CD8-positive, alpha-beta memory T cell (primary cell): ENCODE data around the gene PBX4. TPM values are rescaled to one million over a fixed set of nuclear protein-coding genes. Genes with fewer than 3 reads are reported as not detected.

Source experiments
- CTCF ChIA-PET: fragments of 350-600 bp; sonication (Branson Sonifier 250); formaldehyde crosslinking; loops from one replicate; lab custom pipeline; 2021; ENCODE audit warnings: antibody characterized with exemption; lab: Charles Lee
- POLR2A ChIA-PET: fragments of 350-600 bp; sonication (Branson Sonifier 250); formaldehyde crosslinking; loops from one replicate; lab custom pipeline; 2021; ENCODE audit warnings: antibody characterized with exemption; lab: Charles Lee
- DNase-seq, 5 donors: peaks; one replicate each; pipeline versions ENCODE4 v3.0.0 to v3.0.0-alpha.2; 2020 to 2022; ENCODE audit warnings: mixed read lengths in 1 of 5
- H3K27ac ChIP-seq: one replicate; pipeline ENCODE4 v1.7.0; 2013; ENCODE audit warnings: low read depth, mild to moderate bottlenecking, low read length, moderate library complexity
- H3K27me3 ChIP-seq: 2 replicates; pipeline ENCODE4 v1.7.0; 2013; ENCODE audit warnings: low read length, mild to moderate bottlenecking; ENCODE audit not compliant: insufficient read depth, poor library complexity, severe bottlenecking
- H3K36me3 ChIP-seq: 2 replicates; pipeline ENCODE4 v1.7.0; 2013; ENCODE audit warnings: mild to moderate bottlenecking, low read length, moderate library complexity; ENCODE audit not compliant: insufficient read depth
- H3K4me1 ChIP-seq: 2 replicates; pipeline ENCODE4 v1.7.0; 2013; ENCODE audit warnings: mild to moderate bottlenecking, low read length, moderate library complexity; ENCODE audit not compliant: insufficient read depth
- H3K4me3 ChIP-seq: 2 replicates; pipeline ENCODE4 v1.7.0; 2013; ENCODE audit warnings: mild to moderate bottlenecking, low read length
- H3K9me3 ChIP-seq: 2 replicates; pipeline ENCODE4 v1.7.0; 2013; ENCODE audit warnings: mild to moderate bottlenecking, low read length
- H3K27ac Mint-ChIP-seq, 8 donors: one replicate each; pipeline ENCODE4 v1.8.0; 2020 to 2021; ENCODE audit warnings: mixed read lengths in 8 of 8, mild to moderate bottlenecking in 6 of 8, inconsistent platforms in 3 of 8, moderate library complexity in 3 of 8
- H3K27me3 Mint-ChIP-seq, 2 donors: one replicate each; pipeline ENCODE4 v1.8.0; 2020 to 2021; ENCODE audit warnings: mixed read lengths in 2 of 2, mild to moderate bottlenecking in 1 of 2, moderate library complexity in 1 of 2
- H3K36me3 Mint-ChIP-seq, 3 donors: one replicate each; pipeline ENCODE4 v1.8.0; 2020 to 2021; ENCODE audit warnings: mixed read lengths in 3 of 3, inconsistent platforms in 1 of 3, mild to moderate bottlenecking in 1 of 3
- H3K4me1 Mint-ChIP-seq, 3 donors: one replicate each; pipeline ENCODE4 v1.8.0; 2020 to 2021; ENCODE audit warnings: mixed read lengths in 3 of 3, inconsistent platforms in 1 of 3, mild to moderate bottlenecking in 1 of 3
- H3K4me3 Mint-ChIP-seq, 7 donors: one replicate each; pipeline ENCODE4 v1.8.0; 2020 to 2021; ENCODE audit warnings: mixed read lengths in 7 of 7, mild to moderate bottlenecking in 6 of 7, moderate library complexity in 4 of 7, inconsistent platforms in 2 of 7
- H3K9me3 Mint-ChIP-seq, 5 donors: one replicate each; pipeline ENCODE4 v1.8.0; 2020 to 2022; ENCODE audit warnings: mixed read lengths in 5 of 5, mild to moderate bottlenecking in 3 of 5, moderate library complexity in 2 of 5, inconsistent platforms in 1 of 5
- polyA plus RNA-seq: library from polyadenylated mRNA; unstranded; fragments of 300-500 nt; fragmentation: Illumina TruSeq; gene quantifications from one replicate; pipeline ENCODE4 v1.2.3, GENCODE V29; 2021
- total RNA-seq, 2 experiments: library from RNA; stranded (reverse); gene quantifications; one replicate each; pipeline ENCODE4 v1.2.3, GENCODE V29; 2021

Gene PBX4
- total and polyA plus RNA-seq, 3 experiments from 2014 or later = 8.3 to 17.1 (median 15.0) TPM

GRCh38 chr19:19544954-19545591 lies 73.4 kb downstream of the PBX4 start:
- peaks cover 3% of the 10 kb centered on the region for H3K27me3 ChIP-seq
- no peaks in the 10 kb centered on the region for H3K36me3 ChIP-seq
- POLR2A ChIA-PET = no interaction called here
- peaks cover 17% of the 10 kb centered on the region for H3K4me1 ChIP-seq
- no peak overlapping the region for H3K27ac ChIP-seq
- Mint-ChIP-seq H3K27me3 (peaks cover 4 to 7% of the 10 kb centered on the region in 2 donors), H3K9me3 (no peaks in the 10 kb centered on the region), H3K36me3 (no peaks in the 10 kb centered on the region), H3K4me3 (no peak overlapping the region), H3K27ac (no peak overlapping the region), H3K4me1 (peaks cover 9 to 19% (median 10%) of the 10 kb centered on the region in 3 donors)
- DNase-seq = no peak
- no peak overlapping the region for H3K4me3 ChIP-seq
- no peaks in the 10 kb centered on the region for H3K9me3 ChIP-seq
- CTCF ChIA-PET = interaction anchor here (3.4 kb wide), 1 partner anchor 9 kb away, joined by 13 read pairs; no protein-coding TSS in a partner anchor

DNA sequence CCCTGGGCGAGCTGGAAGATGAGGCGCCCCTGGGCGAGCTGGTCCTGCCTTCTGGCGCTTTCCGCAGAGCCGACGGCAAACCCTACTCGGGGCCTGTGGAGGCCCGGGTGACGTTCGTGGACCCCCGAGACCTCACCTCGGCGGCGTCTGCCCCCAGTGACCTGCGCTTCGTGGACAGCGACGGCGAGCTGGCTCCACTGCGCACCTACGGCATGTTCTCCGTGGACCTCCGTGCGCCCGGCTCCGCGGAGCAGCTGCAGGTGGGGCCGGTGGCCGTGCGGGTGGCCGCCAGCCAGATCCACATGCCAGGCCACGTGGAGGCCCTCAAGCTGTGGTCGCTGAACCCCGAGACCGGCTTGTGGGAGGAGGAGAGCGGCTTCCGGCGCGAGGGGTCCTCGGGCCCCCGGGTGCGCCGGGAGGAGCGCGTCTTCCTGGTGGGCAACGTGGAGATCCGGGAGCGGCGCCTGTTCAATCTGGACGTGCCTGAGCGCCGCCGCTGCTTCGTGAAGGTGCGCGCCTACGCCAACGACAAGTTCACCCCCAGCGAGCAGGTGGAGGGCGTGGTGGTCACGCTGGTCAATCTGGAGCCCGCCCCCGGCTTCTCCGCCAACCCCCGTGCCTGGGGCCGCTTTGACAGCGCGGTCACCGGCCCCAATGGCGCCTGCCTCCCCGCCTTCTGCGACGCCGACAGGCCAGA lies 74.1 kb downstream of the PBX4 start:
- ChIA-PET POLR2A (no interaction called here), CTCF (interaction anchor here (3.4 kb wide), 1 partner anchor 10 kb away, joined by 13 read pairs; no protein-coding TSS in a partner anchor)
- H3K4me1 Mint-ChIP-seq = peaks cover 9 to 23% (median 10%) of the 10 kb centered on the region in 3 donors
- peaks cover 4% of the 10 kb centered on the region in 2 donors for H3K27me3 Mint-ChIP-seq
- H3K4me3 ChIP-seq = no peak overlapping the region
- H3K27ac Mint-ChIP-seq = no peak overlapping the region
- H3K27me3 ChIP-seq = peaks cover 3% of the 10 kb centered on the region
- no peaks in the 10 kb centered on the region for H3K9me3 Mint-ChIP-seq
- no peak overlapping the region for H3K27ac ChIP-seq
- no peak overlapping the region for H3K4me3 Mint-ChIP-seq
- no peaks in the 10 kb centered on the region for H3K9me3 ChIP-seq
- peaks cover 17% of the 10 kb centered on the region for H3K4me1 ChIP-seq
- DNase-seq = no peak
- H3K36me3 ChIP-seq = no peaks in the 10 kb centered on the region
- H3K36me3 Mint-ChIP-seq = no peaks in the 10 kb centered on the region

DNA sequence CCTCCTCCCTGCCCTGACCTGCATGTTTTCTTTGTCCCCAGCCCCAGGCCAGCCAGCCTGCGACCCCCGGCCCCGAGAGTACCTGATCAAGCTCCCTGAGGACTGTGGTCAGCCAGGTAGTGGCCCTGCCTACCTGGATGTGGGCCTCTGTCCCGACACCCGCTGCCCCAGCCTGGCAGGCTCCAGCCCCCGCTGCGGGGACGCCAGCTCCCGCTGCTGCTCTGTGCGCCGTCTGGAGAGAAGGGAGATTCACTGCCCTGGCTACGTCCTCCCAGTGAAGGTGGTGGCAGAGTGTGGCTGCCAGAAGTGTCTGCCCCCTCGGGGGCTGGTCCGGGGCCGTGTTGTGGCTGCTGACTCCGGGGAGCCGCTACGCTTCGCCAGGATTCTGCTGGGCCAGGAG lies 74.8 kb downstream of the PBX4 start:
- Mint-ChIP-seq H3K9me3 (peaks cover 0 to 3% (median 0%) of the 10 kb centered on the region in 5 donors), H3K27ac (no peak overlapping the region), H3K4me3 (no peak overlapping the region), H3K36me3 (no peaks in the 10 kb centered on the region), H3K27me3 (peaks cover under 1 to 4% of the 10 kb centered on the region in 2 donors), H3K4me1 (peaks cover 13 to 30% (median 16%) of the 10 kb centered on the region in 3 donors)
- H3K9me3 ChIP-seq = no peaks in the 10 kb centered on the region
- no peak overlapping the region for H3K27ac ChIP-seq
- H3K36me3 ChIP-seq = no peaks in the 10 kb centered on the region
- H3K27me3 ChIP-seq = peaks cover 3% of the 10 kb centered on the region
- POLR2A ChIA-PET = no interaction called here
- H3K4me1 ChIP-seq = peaks cover 21% of the 10 kb centered on the region
- peak in 1 of 5 donors; percentile 44 for DNase-seq
- CTCF ChIA-PET = interaction anchor here (1.0 to 3.4 kb wide), 2 partner anchors 11 to 12 kb away, joined by 3 to 13 read pairs; no protein-coding TSS in a partner anchor
- H3K4me3 ChIP-seq = no peak overlapping the region

DNA sequence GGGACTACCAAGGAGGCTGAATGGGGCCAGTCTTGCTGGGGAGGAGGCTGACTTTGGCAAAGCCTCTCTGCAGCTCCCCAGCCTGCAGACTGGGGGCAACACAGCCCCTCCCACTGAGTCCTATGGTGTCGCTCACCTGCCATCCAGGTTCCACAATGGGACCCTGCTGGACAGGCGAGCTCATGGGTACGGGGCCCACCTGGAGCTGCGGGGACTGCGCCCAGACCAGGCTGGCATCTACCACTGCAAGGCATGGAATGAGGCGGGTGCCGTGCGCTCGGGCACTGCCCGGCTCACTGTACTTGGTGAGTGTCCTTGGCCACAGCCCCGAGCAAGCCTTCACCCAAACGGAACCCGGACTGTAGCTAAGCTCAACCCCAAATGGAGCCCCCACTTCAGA lies 75.4 kb downstream of the PBX4 start:
- Histone ChIP-seq H3K27ac (no peak overlapping the region), H3K9me3 (no peaks in the 10 kb centered on the region), H3K4me1 (peaks cover 24% of the 10 kb centered on the region), H3K27me3 (peaks cover 3% of the 10 kb centered on the region), H3K36me3 (no peaks in the 10 kb centered on the region), H3K4me3 (no peak overlapping the region)
- Mint-ChIP-seq H3K4me3 (no peak overlapping the region), H3K4me1 (peaks cover 16 to 33% (median 18%) of the 10 kb centered on the region in 3 donors), H3K27ac (no peak overlapping the region), H3K9me3 (peaks cover 0 to 3% (median 0%) of the 10 kb centered on the region in 5 donors), H3K27me3 (peaks cover 0 to 4% of the 10 kb centered on the region in 2 donors), H3K36me3 (no peaks in the 10 kb centered on the region)
- ChIA-PET CTCF (interaction anchor here (1.0 to 3.4 kb wide), 2 partner anchors 11 kb away, joined by 3 to 13 read pairs; no protein-coding TSS in a partner anchor), POLR2A (no interaction called here)
- no peak for DNase-seq

DNA sequence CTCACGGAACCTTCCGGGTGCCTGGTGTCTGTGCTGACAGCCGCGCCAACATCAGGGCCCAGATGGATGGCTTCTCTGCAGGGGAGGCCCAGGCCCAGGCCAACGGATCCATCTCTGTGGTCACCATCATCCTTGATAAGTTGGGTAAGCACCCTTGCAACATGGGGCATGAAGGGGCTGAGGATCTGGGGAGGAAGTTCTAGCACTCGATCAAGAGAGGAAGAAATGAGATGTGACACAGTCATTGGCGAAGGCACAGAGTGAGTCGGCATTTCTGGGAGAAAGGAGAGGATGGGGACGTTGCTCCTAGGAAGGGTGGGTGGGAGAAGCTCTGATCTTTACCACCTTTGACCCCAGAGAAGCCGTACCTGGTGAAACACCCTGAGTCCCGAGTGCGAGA lies 76.0 kb downstream of the PBX4 start:
- ChIA-PET CTCF (interaction anchor here (3.4 kb wide), 1 partner anchor 12 kb away, joined by 13 read pairs; no protein-coding TSS in a partner anchor), POLR2A (no interaction called here)
- Mint-ChIP-seq H3K9me3 (peaks cover 0 to 3% (median 0%) of the 10 kb centered on the region in 5 donors), H3K27me3 (peaks cover 3 to 4% of the 10 kb centered on the region in 2 donors), H3K4me1 (peaks cover 18 to 37% (median 22%) of the 10 kb centered on the region in 3 donors), H3K4me3 (peak overlapping the region in 2 of 7 donors; percentile 6 to 41), H3K36me3 (no peaks in the 10 kb centered on the region), H3K27ac (no peak overlapping the region)
- no peaks in the 10 kb centered on the region for H3K36me3 ChIP-seq
- H3K9me3 ChIP-seq = no peaks in the 10 kb centered on the region
- peaks cover 24% of the 10 kb centered on the region for H3K4me1 ChIP-seq
- no peak for DNase-seq
- H3K4me3 ChIP-seq = no peak overlapping the region
- H3K27me3 ChIP-seq = peaks cover 3% of the 10 kb centered on the region
- H3K27ac ChIP-seq = no peak overlapping the region

DNA sequence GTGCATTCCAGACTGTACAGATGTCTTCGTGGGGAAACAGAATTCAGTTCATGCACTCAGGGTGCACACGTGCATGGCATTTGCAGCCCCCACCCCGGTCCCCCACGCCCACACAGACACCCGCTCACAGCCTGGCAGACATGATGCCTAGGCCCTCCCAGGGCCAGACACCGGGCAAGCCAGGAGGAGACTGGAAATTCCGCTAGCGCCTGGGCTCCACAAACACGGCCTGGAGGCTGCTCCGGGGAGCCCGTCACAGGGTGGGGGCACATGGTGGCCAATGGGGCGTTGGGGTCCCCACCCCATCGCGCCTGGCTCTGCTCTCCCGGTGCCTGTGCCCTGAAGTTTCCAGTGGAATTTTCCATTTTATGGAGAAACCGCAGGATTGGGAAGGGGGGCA lies 76.9 kb downstream of the PBX4 start:
- Histone ChIP-seq H3K4me1 (peaks cover 24% of the 10 kb centered on the region), H3K9me3 (no peaks in the 10 kb centered on the region), H3K27ac (no peak overlapping the region), H3K27me3 (peaks cover 3% of the 10 kb centered on the region), H3K4me3 (no peak overlapping the region), H3K36me3 (no peaks in the 10 kb centered on the region)
- peaks cover 18 to 42% (median 23%) of the 10 kb centered on the region in 3 donors for H3K4me1 Mint-ChIP-seq
- ChIA-PET CTCF (interaction anchor here (1.0 to 1.3 kb wide), 2 partner anchors 9 to 21 kb away, joined by 3 to 4 read pairs; no protein-coding TSS in a partner anchor), POLR2A (interaction anchor here (0.6 kb wide), 1 partner anchor 122 kb away, joined by 3 read pairs; the partner anchor contains the start of gene ATP13A1)
- H3K9me3 Mint-ChIP-seq = peaks cover 0 to 3% (median 0%) of the 10 kb centered on the region in 5 donors
- H3K4me3 Mint-ChIP-seq = peak overlapping the region in 5 of 7 donors; percentile 73 to 90 (median 77)
- H3K27ac Mint-ChIP-seq = no peak overlapping the region
- no peaks in the 10 kb centered on the region for H3K36me3 Mint-ChIP-seq
- DNase-seq = no peak
- peaks cover 3 to 4% of the 10 kb centered on the region in 2 donors for H3K27me3 Mint-ChIP-seq

- Histone ChIP-seq H3K4me1 (peaks cover 24% of the 10 kb centered on the region), H3K36me3 (no peaks in the 10 kb centered on the region), H3K27me3 (peaks cover 3% of the 10 kb centered on the region), H3K4me3 (peak overlapping the region; percentile 50), H3K9me3 (no peaks in the 10 kb centered on the region), H3K27ac (no peak overlapping the region)
- Mint-ChIP-seq H3K27me3 (peaks cover 3 to 4% of the 10 kb centered on the region in 2 donors), H3K9me3 (peaks cover 0 to 3% (median 0%) of the 10 kb centered on the region in 5 donors), H3K4me1 (peaks cover 18 to 42% (median 23%) of the 10 kb centered on the region in 3 donors), H3K4me3 (peak overlapping the region; percentile 57 to 90 (median 77)), H3K27ac (peak overlapping the region in 3 of 8 donors; percentile 37 to 86 (median 54)), H3K36me3 (no peaks in the 10 kb centered on the region)
- peak; percentile 58 to 77 (median 62) for DNase-seq
- ChIA-PET CTCF (interaction anchor here (1.0 to 1.3 kb wide), 3 partner anchors 9 to 103 kb away, joined by 3 to 4 read pairs (median 3); no protein-coding TSS in a partner anchor), POLR2A (interaction anchor here (0.6 kb wide), 1 partner anchor 123 kb away, joined by 3 read pairs; the partner anchor contains the start of gene ATP13A1)
These were observed 77.6 kb downstream of the PBX4 start for GRCh38 chr19:19540715-19541515.
